GM12878 (cell line): ENCODE data around the gene RAP1A.

Experiments
- GABPA ChIP-seq: IDR thresholded peaks from 2 replicates; pipeline ENCODE4 v1.6.1; 2014; ENCODE audit warnings: antibody characterized with exemption, low read depth, mild to moderate bottlenecking, inconsistent platforms
- HDAC2 ChIP-seq: fragments of 200-600 bp; sonication (generic); IDR thresholded peaks from 2 replicates; pipeline ENCODE4 v1.6.1; 2017
- POLR2A ChIP-seq: IDR thresholded peaks from 2 replicates; pipeline ENCODE4 v1.6.1; 2011; ENCODE audit warnings: low read depth, mild to moderate bottlenecking, low read length
- POLR2AphosphoS5 ChIP-seq: IDR thresholded peaks from 2 replicates; pipeline ENCODE4 v1.6.1; 2011; ENCODE audit warnings: mild to moderate bottlenecking, low read length, inconsistent platforms
- SIN3A ChIP-seq: IDR thresholded peaks from 2 replicates; pipeline ENCODE4 v1.6.1; 2012; ENCODE audit warnings: low read depth, low read length, improper control_type of control experiment
- TARDBP ChIP-seq: IDR thresholded peaks from 2 replicates; pipeline ENCODE4 v1.6.1; 2016; ENCODE audit warnings: borderline replicate concordance
- TF ChIP-seq, protein P1 (sequence below), 3 experiments: IDR thresholded peaks in 2 of 3; conservative IDR thresholded peaks in 1 of 3; 2 replicates each; pipeline ENCODE4 v1.5.1; 2011; ENCODE audit warnings: low read depth in 3 of 3, low read length in 3 of 3, mild to moderate bottlenecking in 3 of 3, control low read depth in 2 of 3, moderate library complexity in 2 of 3, inconsistent platforms in 1 of 3, mixed read lengths in 1 of 3; ENCODE audit not compliant: control insufficient read depth in 2 of 3, insufficient read depth in 1 of 3; ENCODE audit errors: extremely low read depth in 1 of 3
- TF ChIP-seq, protein P2 (sequence below): IDR thresholded peaks from 2 replicates; pipeline ENCODE4 v1.6.1; 2012; ENCODE audit warnings: mild to moderate bottlenecking, low read depth, low read length

DNA sequence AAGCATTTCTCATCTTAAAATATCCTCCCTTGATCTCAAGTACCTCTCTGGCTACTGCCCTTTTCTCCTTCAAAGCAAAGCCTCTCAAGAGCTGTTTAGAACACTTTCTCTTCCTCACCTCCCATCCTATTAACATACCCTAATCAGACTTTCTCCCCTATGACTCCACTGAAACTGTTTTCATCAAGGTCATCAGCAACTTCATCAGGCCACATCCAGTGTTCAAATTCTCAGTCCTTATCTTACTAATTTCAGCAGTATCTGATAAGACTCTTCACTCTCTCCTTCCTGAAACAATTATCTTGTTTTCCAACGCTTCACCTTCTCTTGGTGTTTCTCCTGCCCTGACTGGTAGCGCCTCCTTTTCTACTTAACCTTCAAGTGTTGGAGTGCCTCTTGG is 1.5 kb upstream of the RAP1A start:
- TF ChIP-seq SIN3A (no peak), GABPA (no peak), POLR2AphosphoS5 (no peak), TARDBP (no peak), HDAC2 (no peak), POLR2A (no peak)
- TF ChIP-seq, protein P1, sequence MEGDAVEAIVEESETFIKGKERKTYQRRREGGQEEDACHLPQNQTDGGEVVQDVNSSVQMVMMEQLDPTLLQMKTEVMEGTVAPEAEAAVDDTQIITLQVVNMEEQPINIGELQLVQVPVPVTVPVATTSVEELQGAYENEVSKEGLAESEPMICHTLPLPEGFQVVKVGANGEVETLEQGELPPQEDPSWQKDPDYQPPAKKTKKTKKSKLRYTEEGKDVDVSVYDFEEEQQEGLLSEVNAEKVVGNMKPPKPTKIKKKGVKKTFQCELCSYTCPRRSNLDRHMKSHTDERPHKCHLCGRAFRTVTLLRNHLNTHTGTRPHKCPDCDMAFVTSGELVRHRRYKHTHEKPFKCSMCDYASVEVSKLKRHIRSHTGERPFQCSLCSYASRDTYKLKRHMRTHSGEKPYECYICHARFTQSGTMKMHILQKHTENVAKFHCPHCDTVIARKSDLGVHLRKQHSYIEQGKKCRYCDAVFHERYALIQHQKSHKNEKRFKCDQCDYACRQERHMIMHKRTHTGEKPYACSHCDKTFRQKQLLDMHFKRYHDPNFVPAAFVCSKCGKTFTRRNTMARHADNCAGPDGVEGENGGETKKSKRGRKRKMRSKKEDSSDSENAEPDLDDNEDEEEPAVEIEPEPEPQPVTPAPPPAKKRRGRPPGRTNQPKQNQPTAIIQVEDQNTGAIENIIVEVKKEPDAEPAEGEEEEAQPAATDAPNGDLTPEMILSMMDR (IDR thresholded peaks at IDR 0.05 in 2 of 3, conservative IDR thresholded peaks at IDR 0.05 in 1 of 3; ENCODE audit: control insufficient read depth in 2 of 3, extremely low read depth in 1 of 3, insufficient read depth in 1 of 3, low read depth in 3 of 3, low read length in 3 of 3) = no peak
- TF ChIP-seq, protein P2, sequence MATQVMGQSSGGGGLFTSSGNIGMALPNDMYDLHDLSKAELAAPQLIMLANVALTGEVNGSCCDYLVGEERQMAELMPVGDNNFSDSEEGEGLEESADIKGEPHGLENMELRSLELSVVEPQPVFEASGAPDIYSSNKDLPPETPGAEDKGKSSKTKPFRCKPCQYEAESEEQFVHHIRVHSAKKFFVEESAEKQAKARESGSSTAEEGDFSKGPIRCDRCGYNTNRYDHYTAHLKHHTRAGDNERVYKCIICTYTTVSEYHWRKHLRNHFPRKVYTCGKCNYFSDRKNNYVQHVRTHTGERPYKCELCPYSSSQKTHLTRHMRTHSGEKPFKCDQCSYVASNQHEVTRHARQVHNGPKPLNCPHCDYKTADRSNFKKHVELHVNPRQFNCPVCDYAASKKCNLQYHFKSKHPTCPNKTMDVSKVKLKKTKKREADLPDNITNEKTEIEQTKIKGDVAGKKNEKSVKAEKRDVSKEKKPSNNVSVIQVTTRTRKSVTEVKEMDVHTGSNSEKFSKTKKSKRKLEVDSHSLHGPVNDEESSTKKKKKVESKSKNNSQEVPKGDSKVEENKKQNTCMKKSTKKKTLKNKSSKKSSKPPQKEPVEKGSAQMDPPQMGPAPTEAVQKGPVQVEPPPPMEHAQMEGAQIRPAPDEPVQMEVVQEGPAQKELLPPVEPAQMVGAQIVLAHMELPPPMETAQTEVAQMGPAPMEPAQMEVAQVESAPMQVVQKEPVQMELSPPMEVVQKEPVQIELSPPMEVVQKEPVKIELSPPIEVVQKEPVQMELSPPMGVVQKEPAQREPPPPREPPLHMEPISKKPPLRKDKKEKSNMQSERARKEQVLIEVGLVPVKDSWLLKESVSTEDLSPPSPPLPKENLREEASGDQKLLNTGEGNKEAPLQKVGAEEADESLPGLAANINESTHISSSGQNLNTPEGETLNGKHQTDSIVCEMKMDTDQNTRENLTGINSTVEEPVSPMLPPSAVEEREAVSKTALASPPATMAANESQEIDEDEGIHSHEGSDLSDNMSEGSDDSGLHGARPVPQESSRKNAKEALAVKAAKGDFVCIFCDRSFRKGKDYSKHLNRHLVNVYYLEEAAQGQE = no peak
